VCaP (cell line): Measurements from ENCODE around the gene PRKCD.

ENCODE experiments used
- H3K27ac ChIP-seq: fragments of 450-650 bp; 2 replicates; pipeline ENCODE4 v1.5.1; 2017
- TF ChIP-seq, protein P1 (sequence below): fragments of 450-650 bp; conservative IDR thresholded peaks from 2 replicates; pipeline ENCODE4 v1.5.1; 2017; ENCODE audit warnings: mild to moderate bottlenecking, moderate library complexity

PRKCD gene

DNA sequence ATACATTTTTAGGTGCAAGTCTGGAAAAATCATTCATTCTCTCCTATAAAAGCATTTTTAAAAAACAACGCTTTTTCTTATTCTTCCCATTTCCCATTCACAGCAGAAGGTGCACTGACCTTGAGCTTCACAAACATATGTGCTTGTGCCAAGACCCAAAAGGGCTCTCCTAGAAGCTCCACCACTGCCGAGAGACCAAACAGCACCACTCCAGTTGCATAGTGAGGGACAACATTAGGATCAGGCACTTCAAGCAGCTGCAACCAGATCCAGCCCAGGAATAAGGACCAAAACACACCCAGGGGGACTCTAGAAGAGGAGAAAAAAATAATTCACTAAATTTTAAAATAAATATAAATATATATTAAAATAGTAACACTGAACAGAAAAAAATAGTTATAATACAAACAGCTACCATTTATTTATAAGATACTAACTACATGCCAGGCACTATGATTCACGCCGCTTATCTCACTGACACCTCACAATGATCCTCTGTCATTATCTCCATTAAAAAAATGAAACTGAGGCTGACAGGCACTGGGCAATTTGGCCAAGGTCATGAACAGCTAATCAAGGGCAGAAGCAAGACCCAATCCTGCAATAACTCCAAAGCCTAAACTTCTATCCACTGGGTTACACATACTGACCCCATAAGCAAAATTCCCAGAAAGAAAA, 38.6 kb upstream of the PRKCD start:
- no peak overlapping the region for H3K27ac ChIP-seq
- TF ChIP-seq, protein P1, sequence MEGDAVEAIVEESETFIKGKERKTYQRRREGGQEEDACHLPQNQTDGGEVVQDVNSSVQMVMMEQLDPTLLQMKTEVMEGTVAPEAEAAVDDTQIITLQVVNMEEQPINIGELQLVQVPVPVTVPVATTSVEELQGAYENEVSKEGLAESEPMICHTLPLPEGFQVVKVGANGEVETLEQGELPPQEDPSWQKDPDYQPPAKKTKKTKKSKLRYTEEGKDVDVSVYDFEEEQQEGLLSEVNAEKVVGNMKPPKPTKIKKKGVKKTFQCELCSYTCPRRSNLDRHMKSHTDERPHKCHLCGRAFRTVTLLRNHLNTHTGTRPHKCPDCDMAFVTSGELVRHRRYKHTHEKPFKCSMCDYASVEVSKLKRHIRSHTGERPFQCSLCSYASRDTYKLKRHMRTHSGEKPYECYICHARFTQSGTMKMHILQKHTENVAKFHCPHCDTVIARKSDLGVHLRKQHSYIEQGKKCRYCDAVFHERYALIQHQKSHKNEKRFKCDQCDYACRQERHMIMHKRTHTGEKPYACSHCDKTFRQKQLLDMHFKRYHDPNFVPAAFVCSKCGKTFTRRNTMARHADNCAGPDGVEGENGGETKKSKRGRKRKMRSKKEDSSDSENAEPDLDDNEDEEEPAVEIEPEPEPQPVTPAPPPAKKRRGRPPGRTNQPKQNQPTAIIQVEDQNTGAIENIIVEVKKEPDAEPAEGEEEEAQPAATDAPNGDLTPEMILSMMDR: no peak

DNA sequence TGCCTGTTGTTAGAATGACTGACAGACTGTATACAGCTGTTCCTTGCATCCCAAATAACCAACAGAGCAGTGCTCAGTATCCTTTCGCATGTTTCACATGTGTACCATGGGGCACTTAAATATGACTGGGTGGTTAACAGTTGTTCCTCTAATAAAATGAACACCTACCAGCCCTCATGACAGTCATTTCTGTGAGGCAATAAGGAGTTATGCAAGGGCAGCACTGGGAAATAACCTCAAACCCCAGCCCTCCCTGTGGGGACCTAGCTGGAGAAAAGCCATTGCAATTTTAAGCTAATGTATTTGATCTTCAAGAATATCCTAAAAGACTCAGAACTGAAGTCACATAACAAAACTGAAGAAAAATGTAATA, 38.1 kb upstream of the PRKCD start:
- TF ChIP-seq, protein P1: no peak
- no peak overlapping the region for H3K27ac ChIP-seq

DNA sequence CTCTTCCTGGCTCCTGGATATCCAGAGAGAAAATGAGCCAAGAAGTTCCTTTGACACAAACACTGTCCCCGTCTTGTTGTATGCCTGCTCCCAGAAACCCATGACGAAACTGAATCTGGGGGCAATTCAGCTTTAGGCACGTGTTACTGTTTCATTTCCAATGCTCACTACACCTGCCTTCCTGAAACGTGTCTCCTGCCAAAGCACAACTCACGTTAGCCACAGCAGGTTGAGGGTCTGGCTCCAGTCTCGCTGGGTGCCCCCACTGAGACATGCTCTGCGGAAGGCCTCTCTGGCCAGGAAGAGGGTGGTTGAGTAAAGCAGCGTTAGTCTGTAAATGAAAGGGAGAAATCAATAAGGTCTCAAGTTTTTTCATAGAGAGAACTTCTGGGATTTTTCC, 37.5 kb upstream of the PRKCD start:
- no peak overlapping the region for H3K27ac ChIP-seq
- TF ChIP-seq, protein P1: no peak

DNA sequence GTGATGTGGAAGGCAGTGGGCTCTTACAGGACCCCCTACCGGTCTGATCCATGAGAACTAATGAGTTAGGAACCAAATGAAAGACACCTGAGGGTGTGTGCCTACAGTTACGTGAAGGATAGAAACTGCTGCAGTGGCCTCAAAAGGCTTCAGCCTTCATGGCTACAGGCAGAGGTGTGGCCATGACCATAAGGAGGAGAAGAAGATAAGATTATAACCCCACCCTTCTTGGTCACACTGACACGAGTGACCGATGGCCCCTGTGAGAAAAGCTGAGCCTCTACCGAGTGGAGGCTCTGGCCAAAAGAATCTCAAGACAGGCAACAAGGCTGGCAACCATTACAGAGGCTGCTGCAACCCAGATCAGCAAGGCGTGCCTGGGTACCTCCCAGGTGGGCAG, 37.1 kb upstream of the PRKCD start:
- H3K27ac ChIP-seq: no peak overlapping the region
- TF ChIP-seq, protein P1: no peak

DNA sequence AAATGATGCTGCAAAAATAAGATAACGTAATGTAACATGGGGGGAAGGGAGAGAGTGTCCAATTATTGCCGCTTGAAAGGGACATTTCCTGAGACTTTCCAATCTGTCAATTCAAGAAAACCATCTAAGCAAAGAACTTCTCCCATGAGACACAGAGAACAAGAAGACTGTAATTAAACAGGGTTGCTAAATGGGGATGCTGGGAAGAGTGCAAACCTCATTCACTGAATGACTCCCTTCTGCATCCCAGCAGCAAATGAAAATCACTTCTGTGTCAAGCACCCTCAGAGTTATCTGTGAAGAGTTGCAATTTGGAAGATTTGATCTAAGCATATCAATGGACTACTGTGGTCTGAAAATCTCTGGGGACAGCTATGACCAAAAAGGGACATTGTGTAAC, 34.4 kb upstream of the PRKCD start:
- TF ChIP-seq, protein P1: no peak
- H3K27ac ChIP-seq: no peak overlapping the region

DNA sequence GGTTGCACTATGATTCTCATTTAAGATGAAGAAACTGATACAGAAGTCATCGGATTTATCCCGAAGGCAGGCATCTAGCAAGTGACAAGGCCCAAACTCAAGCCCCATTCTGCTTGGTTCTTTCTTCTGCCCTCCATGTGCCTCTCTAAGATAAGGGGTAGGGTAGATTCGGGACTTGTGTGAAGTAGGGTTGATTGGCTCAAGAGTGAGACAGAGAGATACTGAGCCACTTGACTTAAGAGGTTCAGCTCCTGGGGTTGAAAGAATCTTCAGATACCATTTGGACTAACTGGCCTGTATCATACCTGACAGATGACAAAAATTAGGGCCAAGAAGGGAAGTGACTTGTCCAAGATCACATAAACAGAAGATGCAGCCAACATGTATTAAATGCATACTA, 31.7 kb upstream of the PRKCD start:
- TF ChIP-seq, protein P1: no peak
- peak overlapping the region; percentile 88 for H3K27ac ChIP-seq

DNA sequence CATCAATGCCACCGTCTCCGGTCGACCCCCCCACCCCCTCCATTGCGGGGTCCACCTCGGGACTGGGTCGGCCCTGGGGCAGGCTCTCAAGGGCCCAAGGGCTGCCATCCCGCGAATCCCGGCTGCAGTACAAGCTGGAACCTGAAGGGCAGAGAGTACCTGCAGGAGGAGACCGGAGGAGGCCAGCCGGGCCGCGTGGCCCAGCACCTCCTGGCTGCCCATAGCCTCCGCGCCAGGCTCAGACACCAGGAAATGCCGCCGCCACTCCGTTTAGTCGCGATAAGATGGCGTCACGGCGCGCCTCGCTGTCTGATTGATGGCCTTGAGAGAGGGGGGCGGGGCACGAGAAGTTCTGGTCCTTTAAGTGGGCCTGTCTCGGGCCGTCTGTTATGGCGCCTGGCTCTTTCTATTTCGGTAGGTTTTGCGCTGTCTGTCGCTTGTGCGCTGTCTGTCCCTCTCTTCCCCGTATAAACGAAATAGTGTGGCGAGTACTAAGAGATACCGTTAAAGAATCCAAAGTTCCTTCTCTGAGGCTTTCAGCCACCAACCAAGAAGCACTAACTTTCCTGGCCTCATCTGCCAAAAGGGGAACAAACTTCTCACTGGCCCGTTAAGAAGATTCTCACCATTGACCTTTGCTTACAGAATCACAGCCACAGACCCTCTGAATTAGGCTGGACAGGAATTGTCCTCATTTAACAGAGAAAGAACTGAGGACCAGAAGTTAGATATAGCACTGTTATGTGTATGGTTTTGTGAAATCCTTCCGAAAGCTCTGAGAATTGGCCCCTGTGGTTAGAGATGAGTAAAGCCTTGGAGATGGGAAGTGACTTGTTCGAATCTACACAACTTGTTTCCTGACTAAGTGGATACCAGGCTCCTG, 30.6 kb upstream of the PRKCD start, which contains the start of gene RFT1:
RFT1 (minus strand) TSS at position 257 of the 883 bp plus-strand sequence; CDS start at position 222, 35 bp downstream.
- TF ChIP-seq, protein P1: no peak; the same call in 1 of the 2 replicates

More for the DNA sequence above, 30.6 kb upstream of the PRKCD start, which contains the start of gene RFT1:
- peak within 1 kb of the TSS; percentile 88 for H3K27ac ChIP-seq
